ENCODE measurements around the gene DLGAP3.
"Not testable (repeated sequence)": the region's sequence is repeated elsewhere in the genome, so short reads cannot be mapped to it uniquely, and the experiment has no call there.

GRCh38 chr1:34967672-34968071 is 38.2 kb upstream of the DLGAP3 start:
- not testable (repeated sequence) for TF ChIP-seq ELF4 (IDR thresholded peaks at IDR 0.05); SUZ12 (IDR thresholded peaks at IDR 0.05); CTBP1 (IDR thresholded peaks at IDR 0.05; ENCODE audit: borderline replicate concordance); SP1 (IDR thresholded peaks at IDR 0.05); BHLHE40 (IDR thresholded peaks at IDR 0.05; ENCODE audit: borderline replicate concordance); FOXA1 (IDR thresholded peaks at IDR 0.05); PKNOX1 (IDR thresholded peaks at IDR 0.05); LEF1 (IDR thresholded peaks at IDR 0.05; ENCODE audit: borderline replicate concordance)

Data from HEK293T (cell line).